DND-41 (cell line): ENCODE measurements around the gene TSSK1B.

ENCODE experiments used
- ATAC-seq: fragments of 200-7000 bp; cut with Tn5 transposase; 3 replicates; pipeline ENCODE4 v1.9.1; 2021; ENCODE audit warnings: low read depth; ENCODE audit not compliant: insufficient read depth
- DNase-seq: peaks from one replicate; pipeline ENCODE4 v3.0.0-alpha.2; 2020
- H2AFZ ChIP-seq: 2 replicates; pipeline ENCODE4 v1.6.0; 2012; ENCODE audit warnings: low read depth, low read length
- H3K27ac ChIP-seq: 2 replicates; pipeline ENCODE4 v1.5.1; 2012; ENCODE audit warnings: low read length, inconsistent platforms
- H3K27me3 ChIP-seq: fragments of 200-600 bp; sonication (generic); 2 replicates; pipeline ENCODE4 v1.6.0; 2012; ENCODE audit warnings: low read length, mild to moderate bottlenecking, inconsistent platforms; ENCODE audit not compliant: insufficient read depth, poor library complexity
- H3K36me3 ChIP-seq: 2 replicates; pipeline ENCODE4 v1.5.1; 2012; ENCODE audit warnings: low read length, inconsistent platforms; ENCODE audit not compliant: insufficient read depth
- H3K4me1 ChIP-seq: 2 replicates; pipeline ENCODE4 v1.5.1; 2012; ENCODE audit warnings: mild to moderate bottlenecking, low read length; ENCODE audit not compliant: insufficient read depth
- H3K4me2 ChIP-seq: 2 replicates; pipeline ENCODE4 v1.6.0; 2012; ENCODE audit warnings: mild to moderate bottlenecking, moderate library complexity, low read length, inconsistent platforms; ENCODE audit not compliant: insufficient read depth
- H3K4me3 ChIP-seq, 2 experiments: fragments of 200-600 bp in 1 of 2; shearing (Covaris generic) in 1 of 2; 2 replicates each; pipeline ENCODE4 v1.5.1; 2012 to 2016; ENCODE audit warnings: inconsistent platforms in 2 of 2, low read length in 2 of 2, mild to moderate bottlenecking in 2 of 2, low read depth in 1 of 2, moderate library complexity in 1 of 2
- H3K79me2 ChIP-seq: 2 replicates; pipeline ENCODE4 v1.6.0; 2012; ENCODE audit warnings: low read length, inconsistent platforms; ENCODE audit not compliant: insufficient read depth
- H3K9ac ChIP-seq: 2 replicates; pipeline ENCODE4 v1.6.0; 2012; ENCODE audit warnings: low read depth, mild to moderate bottlenecking, inconsistent platforms, low read length, moderate library complexity
- H3K9me3 ChIP-seq: 2 replicates; pipeline ENCODE4 v1.5.1; 2012; ENCODE audit warnings: low read length, moderate library complexity, mild to moderate bottlenecking, inconsistent platforms; ENCODE audit not compliant: insufficient read depth, severe bottlenecking
- H4K20me1 ChIP-seq: 2 replicates; pipeline ENCODE4 v1.6.0; 2012; ENCODE audit warnings: low read length; ENCODE audit not compliant: insufficient read depth
- CTCF ChIP-seq: IDR thresholded peaks from 2 replicates; pipeline ENCODE4 v1.5.1; 2012; ENCODE audit warnings: borderline replicate concordance, low read length, moderate library complexity, mild to moderate bottlenecking; ENCODE audit not compliant: poor library complexity, severe bottlenecking; ENCODE audit errors: extremely low read depth
- EZH2 ChIP-seq: IDR thresholded peaks from 3 replicates; pipeline ENCODE4 v1.6.1; 2012; ENCODE audit warnings: borderline replicate concordance, low read depth, mild to moderate bottlenecking, moderate library complexity, low read length, inconsistent platforms; ENCODE audit not compliant: severe bottlenecking

The TSSK1B gene

GRCh38 chr5:113397046-113397445 lies 37.7 kb downstream of the TSSK1B start:
- no peaks in the 10 kb centered on the region for H3K9me3 ChIP-seq
- no peaks in the 10 kb centered on the region for H4K20me1 ChIP-seq
- no peaks in the 10 kb centered on the region for H3K4me1 ChIP-seq
- H3K27me3 ChIP-seq, result no peaks in the 10 kb centered on the region
- H3K9ac ChIP-seq, result no peak overlapping the region
- ATAC-seq, result no peak
- no peak overlapping the region for H3K4me3 ChIP-seq
- no peak for DNase-seq
- H2AFZ ChIP-seq, result no peak overlapping the region
- H3K36me3 ChIP-seq, result no peaks in the 10 kb centered on the region
- H3K79me2 ChIP-seq, result no peaks in the 10 kb centered on the region
- H3K27ac ChIP-seq, result no peak overlapping the region
- H3K4me2 ChIP-seq, result no peak overlapping the region
- no peak for TF ChIP-seq CTCF
- TF ChIP-seq EZH2, result no peak

DNA sequence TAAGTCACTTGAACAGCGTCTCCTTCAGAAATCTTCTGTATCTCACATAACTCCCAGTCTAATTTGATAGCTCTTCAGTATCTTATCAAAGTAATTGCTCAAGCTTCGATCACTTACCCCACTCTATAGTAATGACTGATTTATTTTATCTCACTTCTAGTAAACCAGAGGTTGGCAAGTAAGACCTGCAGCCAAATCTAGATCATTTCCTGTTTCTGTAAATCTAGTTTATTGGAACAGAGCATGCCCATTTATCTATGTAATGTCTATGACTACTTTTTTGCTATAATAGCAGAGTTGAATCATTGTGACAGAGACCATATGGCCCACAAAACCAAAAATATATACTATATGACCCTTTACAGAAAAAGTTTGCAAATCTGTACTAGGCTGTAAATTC lies 40.1 kb downstream of the TSSK1B start:
- Histone ChIP-seq H3K79me2 (no peaks in the 10 kb centered on the region), H3K36me3 (no peaks in the 10 kb centered on the region), H3K4me1 (no peaks in the 10 kb centered on the region), H3K27me3 (no peaks in the 10 kb centered on the region), H4K20me1 (no peaks in the 10 kb centered on the region), H3K4me2 (no peak overlapping the region), H3K9me3 (no peaks in the 10 kb centered on the region), H3K9ac (no peak overlapping the region), H3K4me3 (no peak overlapping the region), H2AFZ (no peak overlapping the region), H3K27ac (no peak overlapping the region)
- no peak for DNase-seq
- TF ChIP-seq CTCF (no peak), EZH2 (no peak)
- no peak for ATAC-seq

DNA sequence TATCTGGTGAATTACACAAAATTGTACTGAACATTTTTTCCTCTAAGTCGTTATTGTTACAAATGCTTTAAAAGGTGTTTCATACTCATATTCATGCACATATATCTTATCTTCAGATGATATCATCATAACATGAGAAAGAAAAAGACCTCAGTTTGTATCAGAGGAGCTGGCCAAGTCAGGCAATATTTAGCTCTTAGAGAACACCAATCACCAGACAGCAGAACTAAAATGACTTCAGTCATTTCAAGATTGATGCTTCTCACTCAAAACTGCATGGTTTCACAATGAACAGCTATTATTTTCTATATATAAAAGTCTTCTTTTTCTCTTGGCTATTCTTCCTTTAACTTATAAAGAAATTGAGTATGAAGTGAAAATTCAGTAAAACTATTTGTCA lies 44.6 kb downstream of the TSSK1B start:
- Histone ChIP-seq H3K9me3 (no peaks in the 10 kb centered on the region), H3K9ac (no peak overlapping the region), H3K4me1 (no peaks in the 10 kb centered on the region), H3K4me3 (no peak overlapping the region), H3K27ac (no peak overlapping the region), H3K4me2 (no peak overlapping the region), H3K79me2 (no peaks in the 10 kb centered on the region), H3K27me3 (no peaks in the 10 kb centered on the region), H3K36me3 (no peaks in the 10 kb centered on the region), H4K20me1 (no peaks in the 10 kb centered on the region), H2AFZ (no peak overlapping the region)
- no peak for DNase-seq
- TF ChIP-seq EZH2 (no peak), CTCF (no peak)
- no peak for ATAC-seq

DNA sequence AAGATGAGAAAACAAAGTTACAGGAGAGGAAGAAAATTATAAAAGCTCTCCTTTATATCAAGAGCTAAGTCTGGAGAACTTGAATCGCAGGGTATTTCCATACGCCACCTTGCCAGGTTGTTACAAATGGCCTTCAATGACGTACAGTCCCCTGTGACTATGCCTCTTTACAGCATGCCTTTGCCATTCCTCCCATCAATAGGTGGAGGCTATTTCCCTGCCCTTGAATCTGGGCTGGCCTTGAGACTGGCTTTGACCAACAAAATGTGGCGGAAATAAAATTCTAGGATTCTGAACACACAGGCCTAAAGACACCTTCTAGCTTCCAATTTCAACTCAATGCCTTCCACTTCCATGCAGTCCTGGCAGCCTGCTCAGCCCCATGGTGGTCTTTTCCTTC lies 45.7 kb downstream of the TSSK1B start:
- Histone ChIP-seq H2AFZ (no peak overlapping the region), H3K9me3 (no peaks in the 10 kb centered on the region), H3K36me3 (no peaks in the 10 kb centered on the region), H3K27me3 (no peaks in the 10 kb centered on the region), H4K20me1 (no peaks in the 10 kb centered on the region), H3K4me3 (no peak overlapping the region), H3K79me2 (no peaks in the 10 kb centered on the region), H3K9ac (no peak overlapping the region), H3K4me1 (no peaks in the 10 kb centered on the region), H3K27ac (no peak overlapping the region), H3K4me2 (no peak overlapping the region)
- no peak for DNase-seq
- no peak for ATAC-seq
- no peak for TF ChIP-seq CTCF
- TF ChIP-seq EZH2, result no peak
